Measurements from ENCODE around the gene F10. TPM values are rescaled to one million over a fixed set of nuclear protein-coding genes. Genes with fewer than 3 reads are reported as not detected.

Gene F10
- total RNA-seq, 1 donor from 2014 or later: 20.6 TPM

GRCh38 chr13:113138792-113139551, 16.4 kb downstream of the F10 start:
- no peak for DNase-seq

DNA sequence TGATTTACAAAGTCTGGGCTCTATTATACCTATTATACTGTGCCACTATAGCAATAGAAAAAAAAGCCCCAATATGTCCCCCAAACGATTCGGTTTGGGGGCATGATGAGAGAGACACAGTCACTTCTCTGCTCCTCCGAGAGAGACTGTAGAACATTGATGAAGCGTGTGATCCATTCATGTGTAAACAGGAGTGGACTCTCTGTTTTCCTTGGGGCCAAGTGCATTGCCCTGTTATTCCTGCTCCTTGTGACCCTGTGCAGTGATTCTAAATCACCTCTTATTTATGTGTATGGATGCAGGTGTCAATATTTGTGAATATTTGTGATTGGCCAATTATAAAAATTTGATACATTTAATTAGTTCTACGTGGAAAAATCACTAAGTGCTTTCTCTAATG, 17.0 kb downstream of the F10 start:
- no peak for DNase-seq

DNA sequence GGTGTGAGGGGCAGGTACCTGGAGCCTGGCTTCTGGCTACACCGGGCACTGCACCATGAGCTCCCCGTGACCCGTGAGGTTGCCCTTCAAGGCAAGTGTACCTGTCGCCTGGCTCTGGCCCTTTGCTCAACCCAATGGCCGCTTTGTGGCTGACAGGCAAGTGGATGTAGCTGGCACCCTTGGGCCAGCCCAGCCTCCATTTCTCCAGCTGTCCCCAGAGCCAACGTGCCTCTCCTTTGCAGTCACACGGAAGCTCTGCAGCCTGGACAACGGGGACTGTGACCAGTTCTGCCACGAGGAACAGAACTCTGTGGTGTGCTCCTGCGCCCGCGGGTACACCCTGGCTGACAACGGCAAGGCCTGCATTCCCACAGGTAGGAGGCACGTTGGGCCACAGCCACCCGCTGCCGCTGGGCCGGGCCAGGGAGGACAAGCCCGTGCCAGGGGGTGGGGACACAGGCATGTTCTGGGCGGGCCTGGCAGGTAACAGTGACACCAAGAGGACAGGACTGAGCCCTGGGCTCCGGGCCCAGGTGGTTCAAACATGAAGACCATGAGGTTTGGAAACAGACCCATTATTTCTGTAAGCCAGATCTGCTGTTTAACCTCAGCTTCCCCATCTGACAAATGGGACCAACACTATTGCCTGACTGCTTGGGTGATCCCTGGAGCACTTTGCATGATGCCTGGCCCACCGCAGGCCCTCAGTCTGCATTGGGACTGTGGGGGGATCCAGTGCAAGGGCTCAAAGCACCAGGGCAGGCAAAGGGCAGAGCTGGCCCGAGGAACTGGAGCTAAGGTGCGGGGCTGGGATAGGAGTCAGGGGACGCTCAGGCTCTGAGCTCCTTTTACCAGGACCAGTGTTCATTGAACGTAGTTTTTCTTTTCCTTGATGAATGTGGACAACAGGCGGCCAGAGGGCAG, 18.3 kb downstream of the F10 start:
- DNase-seq: no peak

- no peak for DNase-seq
Observed at GRCh38 chr13:113141601-113141970, 19.0 kb downstream of the F10 start.

DNA sequence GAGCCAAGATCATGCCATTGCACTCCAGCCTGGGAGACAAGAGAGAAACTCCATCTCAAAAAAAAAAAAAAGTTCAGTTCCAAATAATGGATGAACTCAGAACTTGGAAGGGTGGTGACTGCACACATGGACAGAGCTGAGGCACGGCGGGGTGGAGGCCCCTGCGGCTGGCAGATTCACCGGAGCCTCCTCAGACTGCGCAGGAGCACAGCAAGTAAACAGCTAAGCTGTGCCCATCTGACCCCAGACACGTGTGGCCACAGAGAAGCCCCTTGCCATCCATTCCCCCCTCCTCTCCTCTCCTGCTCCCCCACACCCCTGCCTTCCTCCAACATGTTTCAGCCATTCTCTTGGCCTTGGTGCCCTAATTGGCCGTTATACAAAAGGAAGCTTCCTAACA, 20.3 kb downstream of the F10 start:
- DNase-seq: no peak

DNA sequence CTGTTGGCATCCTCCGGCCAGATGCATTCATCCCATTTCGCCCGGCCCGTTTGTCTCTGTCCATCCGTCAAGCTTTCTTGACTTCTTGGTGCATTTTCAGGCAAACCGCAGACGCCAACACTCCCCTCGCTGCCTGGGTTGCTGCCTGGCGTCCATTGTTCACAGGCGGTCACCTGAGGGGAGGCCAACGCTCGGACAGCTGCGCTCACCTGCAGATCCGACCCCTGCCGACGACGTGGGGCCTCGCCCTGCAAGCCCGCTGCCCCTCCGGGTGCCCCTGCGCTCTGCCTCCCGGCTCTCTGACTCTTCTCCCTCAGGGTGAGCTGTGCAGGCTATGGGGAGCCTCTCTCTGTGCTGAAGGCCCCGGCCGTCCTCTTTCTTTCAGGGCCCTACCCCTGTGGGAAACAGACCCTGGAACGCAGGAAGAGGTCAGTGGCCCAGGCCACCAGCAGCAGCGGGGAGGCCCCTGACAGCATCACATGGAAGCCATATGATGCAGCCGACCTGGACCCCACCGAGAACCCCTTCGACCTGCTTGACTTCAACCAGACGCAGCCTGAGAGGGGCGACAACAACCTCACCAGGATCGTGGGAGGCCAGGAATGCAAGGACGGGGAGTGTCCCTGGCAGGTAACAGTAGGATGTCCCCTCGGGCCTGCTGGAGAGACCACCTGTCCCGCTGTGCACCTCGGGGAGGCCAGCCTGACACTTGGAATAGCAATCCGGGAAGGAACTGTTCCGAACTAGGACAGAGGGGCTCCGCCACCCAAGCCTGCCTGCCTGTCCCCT, 21.1 kb downstream of the F10 start:
- no peak for DNase-seq

- DNase-seq: no peak
Observed at GRCh38 chr13:113144255-113144629, 21.6 kb downstream of the F10 start.

- DNase-seq: no peak
Observed at GRCh38 chr13:113145496-113145895, 22.9 kb downstream of the F10 start.

DNA sequence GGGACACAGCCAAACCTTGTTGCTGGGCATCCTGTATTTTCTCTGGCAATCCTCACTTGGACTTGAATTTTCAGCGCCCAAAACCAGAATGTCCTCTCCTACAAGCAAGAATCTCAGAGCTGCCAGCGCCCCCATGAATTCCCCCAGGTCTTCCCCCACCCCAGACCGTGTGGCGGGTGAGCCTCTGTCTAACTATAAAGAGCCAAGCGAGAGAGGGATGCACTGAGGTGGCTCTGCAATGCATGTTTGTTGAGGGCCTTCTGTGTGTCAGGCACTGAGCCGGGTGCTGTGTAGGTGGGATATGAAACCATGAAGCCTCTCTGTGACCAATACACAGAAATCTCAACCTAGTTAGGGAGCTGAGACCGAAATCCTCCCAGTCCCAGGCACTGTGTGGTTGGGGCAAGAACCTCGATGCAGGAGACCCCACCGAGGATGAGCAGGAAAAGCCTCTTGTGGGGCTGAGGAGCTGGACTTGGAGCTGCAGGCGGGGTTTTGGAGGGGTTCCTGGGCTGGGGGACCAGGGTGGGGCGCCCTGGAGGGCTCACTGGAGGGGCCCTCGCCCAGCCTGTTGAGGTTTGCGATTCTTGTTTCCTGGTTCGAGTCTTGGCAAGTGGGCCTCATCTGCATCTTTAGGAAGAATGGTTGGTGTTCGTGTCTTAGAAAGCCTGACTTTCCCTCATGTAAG, 23.5 kb downstream of the F10 start:
- no peak for DNase-seq

GRCh38 chr13:113146750-113147149, 24.2 kb downstream of the F10 start:
- no peak for DNase-seq

GRCh38 chr13:113147206-113147605, 24.6 kb downstream of the F10 start:
- DNase-seq: no peak

DNA sequence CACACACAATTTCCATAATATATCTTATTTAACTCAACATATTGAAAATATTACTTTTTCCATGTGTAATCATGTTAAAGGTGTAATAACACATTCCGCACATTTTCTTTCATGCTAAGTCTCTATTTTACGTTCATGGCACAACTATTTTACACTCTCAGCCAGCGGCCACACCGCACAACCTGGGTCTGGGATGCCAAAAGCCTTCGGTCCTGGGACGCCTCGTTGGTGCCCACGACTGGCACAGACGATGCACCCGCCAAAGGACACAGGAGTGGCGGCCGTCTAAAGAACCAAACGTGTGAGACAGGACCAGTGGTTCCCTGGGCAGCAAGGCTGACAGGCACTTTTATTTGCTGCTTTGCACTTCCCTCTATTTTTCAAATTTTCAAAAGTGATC, 25.8 kb downstream of the F10 start:
- DNase-seq: no peak

DNA sequence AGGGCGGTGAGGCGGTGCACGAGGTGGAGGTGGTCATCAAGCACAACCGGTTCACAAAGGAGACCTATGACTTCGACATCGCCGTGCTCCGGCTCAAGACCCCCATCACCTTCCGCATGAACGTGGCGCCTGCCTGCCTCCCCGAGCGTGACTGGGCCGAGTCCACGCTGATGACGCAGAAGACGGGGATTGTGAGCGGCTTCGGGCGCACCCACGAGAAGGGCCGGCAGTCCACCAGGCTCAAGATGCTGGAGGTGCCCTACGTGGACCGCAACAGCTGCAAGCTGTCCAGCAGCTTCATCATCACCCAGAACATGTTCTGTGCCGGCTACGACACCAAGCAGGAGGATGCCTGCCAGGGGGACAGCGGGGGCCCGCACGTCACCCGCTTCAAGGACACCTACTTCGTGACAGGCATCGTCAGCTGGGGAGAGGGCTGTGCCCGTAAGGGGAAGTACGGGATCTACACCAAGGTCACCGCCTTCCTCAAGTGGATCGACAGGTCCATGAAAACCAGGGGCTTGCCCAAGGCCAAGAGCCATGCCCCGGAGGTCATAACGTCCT, 26.4 kb downstream of the F10 start:
- DNase-seq: no peak

DNA sequence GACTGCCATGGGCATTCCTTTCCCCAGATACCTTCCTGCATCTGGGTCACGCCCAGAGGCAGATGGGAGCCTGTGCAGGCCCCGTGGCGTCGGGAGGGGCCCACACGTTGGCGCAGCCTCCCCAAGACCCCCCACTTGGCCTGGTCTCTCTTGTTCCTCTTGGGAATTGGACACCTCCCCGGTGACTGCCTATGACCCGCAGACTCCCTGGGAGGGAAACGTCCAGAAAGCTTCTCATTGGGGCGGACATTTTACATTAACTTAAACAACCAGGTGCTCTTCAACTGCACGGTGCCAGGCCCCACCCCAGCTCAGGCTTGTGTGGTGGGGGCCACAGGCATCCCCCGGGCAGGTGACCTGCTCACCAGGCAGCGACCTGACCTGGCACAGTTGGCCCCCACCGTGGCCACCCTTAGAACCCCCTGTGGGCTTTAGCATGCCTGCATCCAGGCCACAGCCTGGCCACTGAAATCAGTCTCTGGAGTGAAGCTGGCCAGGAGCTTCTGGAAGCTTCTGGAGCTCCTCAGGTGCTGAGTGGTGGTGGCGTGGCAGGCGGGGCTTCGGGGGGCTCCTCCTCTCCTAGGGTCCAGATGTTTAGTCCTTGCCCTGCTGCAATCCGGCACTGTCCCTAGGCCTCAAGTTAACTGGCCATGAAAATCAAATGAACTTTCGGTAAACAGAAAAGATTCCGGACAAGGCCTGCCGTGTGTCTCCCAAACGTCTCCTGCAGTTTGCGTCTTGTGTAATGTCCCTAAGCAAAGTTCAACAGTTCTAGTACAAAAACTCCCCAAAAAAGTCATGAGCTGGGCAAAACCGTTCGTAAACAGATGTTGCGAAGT, 27.3 kb downstream of the F10 start:
- no peak for DNase-seq

- DNase-seq: no peak
Observed at GRCh38 chr13:113150550-113151365, 28.2 kb downstream of the F10 start.

DNA sequence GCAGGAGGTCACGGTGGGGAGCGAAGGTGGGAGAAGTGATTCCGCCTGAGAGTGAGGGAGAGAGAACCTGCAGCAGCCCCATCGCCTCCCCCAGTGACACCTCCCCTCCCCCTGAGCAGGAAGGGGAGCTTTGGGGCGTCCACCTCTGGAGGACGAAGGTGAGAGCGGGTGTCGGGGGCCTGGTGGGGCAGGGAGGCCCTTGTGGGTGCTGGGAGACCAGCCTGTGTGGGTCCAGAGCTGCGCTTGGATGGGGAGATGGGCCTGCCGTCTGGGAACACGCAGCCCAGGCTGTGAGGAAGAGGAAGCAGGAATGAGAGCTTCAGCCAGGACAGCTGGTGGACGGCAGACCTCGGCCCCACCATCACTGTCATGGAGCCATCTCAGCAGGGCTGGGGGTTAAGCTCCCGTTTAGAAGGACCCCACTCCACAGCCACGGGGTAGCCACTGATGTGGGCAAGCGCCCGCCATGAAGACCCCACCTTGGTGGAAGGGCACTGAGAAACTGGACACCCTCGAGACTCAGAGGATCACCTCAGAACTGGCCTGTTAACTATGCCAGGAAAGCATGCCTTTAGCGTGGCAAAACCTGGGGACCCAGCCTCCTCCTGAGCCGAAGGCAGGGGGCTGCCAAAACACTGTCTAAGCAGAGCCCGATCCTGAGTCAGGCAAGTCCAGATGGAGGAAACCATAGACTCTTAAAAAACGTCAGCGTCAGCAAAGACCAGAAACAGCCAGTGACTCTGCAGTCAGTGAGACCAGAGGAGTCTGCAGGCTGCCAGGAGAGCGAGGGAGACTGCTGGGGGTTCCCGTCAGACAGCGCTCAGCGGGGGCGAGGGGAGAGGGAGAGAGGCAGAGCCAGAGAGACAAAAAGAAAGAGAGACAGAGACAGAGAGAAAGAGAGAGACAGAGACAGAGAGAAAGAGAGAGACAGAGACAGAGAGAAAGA, 29.4 kb downstream of the F10 start:
- DNase-seq: peak; percentile 18

GRCh38 chr13:113152691-113152983, 30.0 kb downstream of the F10 start:
- DNase-seq: no peak

- DNase-seq: peak; percentile 11
Observed at GRCh38 chr13:113152984-113153809, 30.6 kb downstream of the F10 start.
